Right lobe of liver (tissue), 6 donors: ENCODE measurements around the gene CETN1. TPM values are rescaled to one million over a fixed set of nuclear protein-coding genes. Genes with fewer than 3 reads are reported as not detected.

ENCODE experiments used
- ATAC-seq, 4 donors: fragments of 200-7000 bp; cut with Tn5 transposase; one replicate each; pipeline ENCODE4 v1.9.1; 2020; ENCODE audit warnings: mild to moderate bottlenecking in 4 of 4, moderate library complexity in 4 of 4
- DNase-seq, 3 donors: peaks; one replicate each; pipeline ENCODE4 v3.0.0-alpha.2; 2020
- H3K27ac ChIP-seq, 3 donors: fragments of 200-600 bp; one replicate each; pipeline ENCODE4 v1.8.0; 2022
- H3K27me3 ChIP-seq, 2 donors: fragments of 200-600 bp; one replicate each; pipeline ENCODE4 v1.8.0; 2022
- H3K36me3 ChIP-seq, 4 donors: fragments of 200-600 bp; sonication (generic) in 1 of 4; one replicate each; pipeline versions ENCODE4 v1.5.1 to v1.8.0; 2017 to 2022; ENCODE audit warnings: control low read depth in 1 of 4
- H3K4me1 ChIP-seq, 4 donors: fragments of 200-600 bp; sonication (generic) in 1 of 4; one replicate each; pipeline versions ENCODE4 v1.5.1 to v1.8.0; 2017 to 2022; ENCODE audit warnings: control low read depth in 1 of 4
- H3K4me3 ChIP-seq, 3 donors: fragments of 200-600 bp; one replicate each; pipeline ENCODE4 v1.8.0; 2022
- H3K9me3 ChIP-seq, 4 donors: fragments of 200-600 bp; sonication (generic) in 1 of 4; one replicate each; pipeline versions ENCODE4 v1.5.1 to v1.8.0; 2017 to 2022; ENCODE audit warnings: control low read depth in 1 of 4
- POLR2A ChIP-seq: fragments of 450-650 bp; IDR thresholded peaks from one replicate; pipeline ENCODE4 v1.6.1; 2017; ENCODE audit warnings: antibody characterized with exemption, mild to moderate bottlenecking
- WGBS: methylation state at CpG from one replicate; pipeline ENCODE4 v1.1.6; 2018; ENCODE audit warnings: low coverage, low lambda C conversion rate; ENCODE audit not compliant: insufficient coverage; ENCODE audit errors: missing lambda C conversion rate; 5-methylcytosine and 5-hydroxymethylcytosine counted together
- intact Hi-C, 2 donors: fragments of 100-400 bp; cut with DNase I; formaldehyde crosslinking; loops; one replicate each; pipeline versions ENCODE4 v1.11.2 to v1.14.1; 2022
- total RNA-seq, 6 experiments: library from RNA; depleted of rRNA in 2 of 6; stranded (reverse); fragments of >200 nt in 2 of 6; fragmentation: NEBNext Ultra II Directional in 3 of 6; extraction: Animal tissue kit (Norgen Biotek cat#: 25700) in 3 of 6; gene quantifications; one replicate each; pipeline versions ENCODE4 v1.1.0 to v1.2.4, GENCODE V29; 2016 to 2023
- TF ChIP-seq, protein P1 (sequence below), 4 donors: fragments of 200-600 bp in 3 of 4; fragments of 450-650 bp in 1 of 4; IDR thresholded peaks; one replicate each; pipeline versions ENCODE4 v1.5.1 to v1.8.0; 2016 to 2022; ENCODE audit warnings: antibody characterized with exemption in 4 of 4, mild to moderate bottlenecking in 2 of 4
- donor health status: DM: no; HTN: yes; CAD: no.
- donor health status: DM: no; HTN: no; CAD: no.
- donor health status: DM: no; HTN: no; CAD: no.
- donor health status: DM: no; HTN: yes; CAD: no.
- donor health status: DM: no; HTN: yes; CAD: no.

The CETN1 gene
- total RNA-seq, 6 experiments from 2014 or later, result not detected

DNA sequence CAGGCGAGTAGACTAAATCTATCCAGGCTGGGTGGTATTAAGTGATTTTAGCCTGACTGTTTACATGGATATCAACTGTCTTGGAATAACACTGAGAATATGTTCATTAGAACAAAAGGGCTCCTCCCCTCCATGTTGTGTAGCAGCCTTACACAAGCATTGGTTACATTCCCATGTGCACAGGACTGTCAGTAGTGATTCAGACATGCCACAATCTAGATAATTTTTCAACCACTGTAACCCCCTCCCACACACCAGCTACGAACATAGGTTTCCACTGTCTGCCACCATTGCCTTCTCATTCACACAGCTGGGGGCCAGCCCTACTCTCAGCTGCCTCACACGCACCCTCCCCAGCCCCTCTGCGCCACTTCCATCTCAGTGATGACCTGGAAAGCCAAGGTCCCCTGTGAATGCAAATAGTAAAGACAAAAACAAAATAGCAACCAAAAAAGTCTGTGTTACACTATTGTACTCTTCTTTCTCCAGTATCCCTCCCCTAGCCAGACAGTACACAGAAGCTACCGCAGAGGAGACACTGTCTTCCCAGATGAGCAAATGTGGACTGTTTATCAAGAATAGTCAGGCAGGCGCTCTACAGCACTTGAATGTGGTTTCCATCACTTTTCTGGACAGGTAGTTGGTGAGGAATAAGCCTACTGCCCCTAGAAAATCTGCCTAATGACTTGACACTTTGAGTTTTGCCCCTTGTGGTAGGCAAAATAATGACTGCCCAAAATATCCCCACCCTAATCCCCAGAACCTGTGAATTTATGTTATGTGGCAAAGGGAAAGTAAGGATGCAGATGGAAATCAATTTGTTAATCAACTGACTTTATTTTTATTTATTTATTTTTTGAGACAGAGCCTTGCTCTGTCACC lies 49.3 kb downstream of the CETN1 start:
- DNase-seq (no peak), ATAC-seq (no peak)
- intact Hi-C loops, result loop anchor here in 1 of 2 donors (5.0 kb wide), 1 partner anchor 203 kb away; no protein-coding TSS in a partner anchor
- Histone ChIP-seq H3K27ac (no peak overlapping the region), H3K27me3 (no peaks in the 10 kb centered on the region), H3K36me3 (no peaks in the 10 kb centered on the region), H3K4me3 (no peak overlapping the region), H3K4me1 (no peaks in the 10 kb centered on the region), H3K9me3 (no peaks in the 10 kb centered on the region)
- WGBS, result 70% methylated on average over 5 of the region's 6 CpGs
- TF ChIP-seq POLR2A, result no peak
- TF ChIP-seq, protein P1, sequence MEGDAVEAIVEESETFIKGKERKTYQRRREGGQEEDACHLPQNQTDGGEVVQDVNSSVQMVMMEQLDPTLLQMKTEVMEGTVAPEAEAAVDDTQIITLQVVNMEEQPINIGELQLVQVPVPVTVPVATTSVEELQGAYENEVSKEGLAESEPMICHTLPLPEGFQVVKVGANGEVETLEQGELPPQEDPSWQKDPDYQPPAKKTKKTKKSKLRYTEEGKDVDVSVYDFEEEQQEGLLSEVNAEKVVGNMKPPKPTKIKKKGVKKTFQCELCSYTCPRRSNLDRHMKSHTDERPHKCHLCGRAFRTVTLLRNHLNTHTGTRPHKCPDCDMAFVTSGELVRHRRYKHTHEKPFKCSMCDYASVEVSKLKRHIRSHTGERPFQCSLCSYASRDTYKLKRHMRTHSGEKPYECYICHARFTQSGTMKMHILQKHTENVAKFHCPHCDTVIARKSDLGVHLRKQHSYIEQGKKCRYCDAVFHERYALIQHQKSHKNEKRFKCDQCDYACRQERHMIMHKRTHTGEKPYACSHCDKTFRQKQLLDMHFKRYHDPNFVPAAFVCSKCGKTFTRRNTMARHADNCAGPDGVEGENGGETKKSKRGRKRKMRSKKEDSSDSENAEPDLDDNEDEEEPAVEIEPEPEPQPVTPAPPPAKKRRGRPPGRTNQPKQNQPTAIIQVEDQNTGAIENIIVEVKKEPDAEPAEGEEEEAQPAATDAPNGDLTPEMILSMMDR (IDR thresholded peaks at IDR 0.05), result no peak

DNA sequence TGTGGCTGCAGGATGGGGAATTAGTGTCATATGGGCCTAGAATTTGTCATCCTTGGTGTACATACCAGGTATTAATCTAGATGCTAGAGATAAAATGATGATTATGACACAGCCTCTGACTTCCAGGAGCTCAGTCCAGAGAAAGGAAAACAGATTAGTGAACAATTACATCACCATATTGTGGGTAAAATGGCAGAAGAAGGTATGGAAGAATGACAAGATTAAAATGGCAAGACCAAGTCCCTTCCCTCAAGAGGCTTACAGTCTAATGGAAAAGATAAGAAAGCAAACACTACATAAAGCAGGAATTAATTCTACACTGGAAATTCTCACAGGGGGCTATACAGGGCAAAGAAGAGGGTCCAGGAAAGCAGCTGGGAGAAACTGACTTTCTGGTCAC lies 51.4 kb downstream of the CETN1 start:
- ATAC-seq (no peak), DNase-seq (no peak)
- intact Hi-C loops, result no loop called here
- Histone ChIP-seq H3K27me3 (no peaks in the 10 kb centered on the region), H3K9me3 (no peaks in the 10 kb centered on the region), H3K4me1 (no peaks in the 10 kb centered on the region), H3K36me3 (no peaks in the 10 kb centered on the region), H3K27ac (no peak overlapping the region), H3K4me3 (no peak overlapping the region)
- no peak for TF ChIP-seq POLR2A
- TF ChIP-seq, protein P1 (IDR thresholded peaks at IDR 0.05), result no peak

Other genes starting within 250 kb of the CETN1 start
- under 1 TPM in 5 of 6 experiments, not detected in 1; 0.12 to 1.00 (median 0.37) TPM for gene COLEC12, start 79.7 kb upstream of the CETN1 start, total RNA-seq
- gene CLUL1, start 16.6 kb downstream of the CETN1 start, total RNA-seq, result not detected
- gene TYMS, start 77.3 kb downstream of the CETN1 start, total RNA-seq, result 10 to 100 TPM in 1 of 6 experiments, 1 to 10 TPM in 5; 1.1 to 14.9 (median 4.2) TPM
- 10 to 100 TPM; 36.7 to 71.9 (median 58.5) TPM for gene ENOSF1, start 132.2 kb downstream of the CETN1 start, total RNA-seq
- 10 to 100 TPM; 30.6 to 79.8 (median 43.2) TPM for gene YES1, start 231.9 kb downstream of the CETN1 start, total RNA-seq